MM.1S (cell line): ENCODE data around the gene FAM47E.

Experiments used
- EZH2 ChIP-seq: fragments of 300-600 bp; sonication (generic); optimal IDR thresholded peaks from 2 replicates; pipeline ENCODE3; 2017; ENCODE audit warnings: low read depth, mild to moderate bottlenecking, antibody characterized with exemption, low read length, mixed read lengths
- EZH2phosphoT487 ChIP-seq: fragments of 300-600 bp; sonication (generic); IDR thresholded peaks from 2 replicates; pipeline ENCODE4 v1.6.1; 2018; ENCODE audit warnings: antibody characterized with exemption, low read length
- TF ChIP-seq, protein P1 (sequence below): fragments of 300-600 bp; sonication (generic); IDR thresholded peaks from 2 replicates; pipeline ENCODE4 v1.5.1; 2016; ENCODE audit warnings: antibody characterized with exemption, low read length, mixed read lengths

DNA sequence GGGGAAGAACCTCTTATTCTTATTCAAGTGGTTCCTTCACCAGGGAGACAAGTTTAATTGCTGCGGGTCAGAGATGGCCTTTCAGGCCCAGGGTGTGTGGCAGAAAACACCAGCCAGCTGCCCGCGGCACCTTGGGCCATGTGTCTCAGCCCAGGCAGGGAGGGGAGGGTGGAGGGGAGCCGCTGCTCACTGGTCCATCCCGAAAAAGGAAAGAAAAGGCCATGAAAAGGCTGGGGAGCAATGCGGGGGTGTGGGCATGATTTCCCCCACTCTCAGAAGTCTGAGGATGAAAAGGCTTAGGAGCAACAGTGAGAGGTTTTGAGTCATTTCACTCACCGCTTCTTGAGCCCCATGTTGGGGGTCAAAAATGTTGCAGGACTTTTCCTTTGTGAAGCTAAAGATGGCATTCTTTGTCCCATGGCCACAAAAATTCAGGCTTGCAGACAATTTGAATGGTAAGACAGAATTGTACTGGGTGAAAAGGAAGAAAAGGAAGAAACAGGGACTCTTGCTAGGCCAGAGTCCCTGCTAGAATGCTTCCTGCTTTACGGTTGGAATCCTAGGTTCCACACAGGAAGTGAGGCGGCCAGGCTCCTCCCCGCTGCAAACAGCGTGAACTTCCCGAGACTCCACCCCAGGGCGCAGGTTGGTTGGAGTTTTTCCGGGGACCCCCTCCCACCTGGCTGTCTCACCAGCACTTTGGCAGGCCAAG, 17.4 kb upstream of the FAM47E start:
- TF ChIP-seq, protein P1, sequence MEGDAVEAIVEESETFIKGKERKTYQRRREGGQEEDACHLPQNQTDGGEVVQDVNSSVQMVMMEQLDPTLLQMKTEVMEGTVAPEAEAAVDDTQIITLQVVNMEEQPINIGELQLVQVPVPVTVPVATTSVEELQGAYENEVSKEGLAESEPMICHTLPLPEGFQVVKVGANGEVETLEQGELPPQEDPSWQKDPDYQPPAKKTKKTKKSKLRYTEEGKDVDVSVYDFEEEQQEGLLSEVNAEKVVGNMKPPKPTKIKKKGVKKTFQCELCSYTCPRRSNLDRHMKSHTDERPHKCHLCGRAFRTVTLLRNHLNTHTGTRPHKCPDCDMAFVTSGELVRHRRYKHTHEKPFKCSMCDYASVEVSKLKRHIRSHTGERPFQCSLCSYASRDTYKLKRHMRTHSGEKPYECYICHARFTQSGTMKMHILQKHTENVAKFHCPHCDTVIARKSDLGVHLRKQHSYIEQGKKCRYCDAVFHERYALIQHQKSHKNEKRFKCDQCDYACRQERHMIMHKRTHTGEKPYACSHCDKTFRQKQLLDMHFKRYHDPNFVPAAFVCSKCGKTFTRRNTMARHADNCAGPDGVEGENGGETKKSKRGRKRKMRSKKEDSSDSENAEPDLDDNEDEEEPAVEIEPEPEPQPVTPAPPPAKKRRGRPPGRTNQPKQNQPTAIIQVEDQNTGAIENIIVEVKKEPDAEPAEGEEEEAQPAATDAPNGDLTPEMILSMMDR = no peak
- TF ChIP-seq EZH2phosphoT487 (no peak), EZH2 (no peak)
